SU-DHL-6 (cell line): Measurements from ENCODE around the gene TMEM163.

Experiments
- H2AFZ ChIP-seq: fragments of 200-600 bp; sonication (generic); 2 replicates; pipeline ENCODE4 v1.6.1; 2014; ENCODE audit warnings: low read depth, mild to moderate bottlenecking, moderate library complexity, mixed read lengths, antibody characterized with exemption, low read length; ENCODE audit not compliant: severe bottlenecking
- H3F3A ChIP-seq: fragments of 200-600 bp; shearing (Covaris generic); 2 replicates; pipeline ENCODE4 v1.6.0; 2016; ENCODE audit warnings: antibody characterized with exemption, mild to moderate bottlenecking; ENCODE audit not compliant: insufficient read depth
- H3K27ac ChIP-seq: fragments of 200-600 bp; sonication (generic); 2 replicates; pipeline ENCODE4 v1.5.1; 2016; ENCODE audit warnings: low read depth, mild to moderate bottlenecking, low read length, moderate library complexity, mixed read lengths
- H3K27me3 ChIP-seq: fragments of 200-600 bp; sonication (generic), shearing (Covaris generic); 2 replicates; pipeline ENCODE4 v1.6.0; 2014; ENCODE audit warnings: mild to moderate bottlenecking, low read length
- H3K36me3 ChIP-seq: fragments of 200-600 bp; sonication (generic); 2 replicates; pipeline ENCODE4 v1.6.1; 2014; ENCODE audit warnings: mild to moderate bottlenecking, low read length, mixed read lengths
- H3K4me2 ChIP-seq: fragments of 300-600, 200-600 bp; shearing (Covaris generic), sonication (generic); 2 replicates; pipeline ENCODE4 v1.6.0; 2014; ENCODE audit warnings: low read length, low read depth, mild to moderate bottlenecking; ENCODE audit not compliant: poor library complexity, severe bottlenecking
- H3K4me3 ChIP-seq: fragments of 200-600 bp; sonication (generic); 2 replicates; pipeline ENCODE4 v1.5.1; 2014; ENCODE audit warnings: antibody characterized with exemption, low read length, mild to moderate bottlenecking, mixed read lengths; ENCODE audit not compliant: insufficient read depth, poor library complexity, severe bottlenecking
- H3K79me2 ChIP-seq: fragments of 200-600 bp; sonication (generic); 2 replicates; pipeline ENCODE4 v1.6.1; 2014; ENCODE audit warnings: mild to moderate bottlenecking, low read length, moderate library complexity; ENCODE audit not compliant: insufficient read depth
- H3K9ac ChIP-seq: fragments of 200-600 bp; sonication (generic); 2 replicates; pipeline ENCODE4 v1.7.0; 2014; ENCODE audit warnings: mild to moderate bottlenecking, low read length
- H3K9me2 ChIP-seq: fragments of 200-600 bp; sonication (generic); replicated peaks from 2 replicates; pipeline ENCODE4 v1.6.1; 2014; ENCODE audit warnings: low read length; ENCODE audit not compliant: insufficient read depth
- H3K9me3 ChIP-seq: fragments of 200-600 bp; sonication (generic); 2 replicates; pipeline ENCODE4 v1.6.1; 2014; ENCODE audit warnings: low read length, mixed read lengths; ENCODE audit not compliant: insufficient read depth
- H4K20me1 ChIP-seq: fragments of 200-600 bp; sonication (generic); 2 replicates; pipeline ENCODE4 v1.6.1; 2014; ENCODE audit warnings: low read depth, mild to moderate bottlenecking, antibody characterized with exemption, low read length, moderate library complexity, mixed read lengths
- CTCF ChIP-seq: fragments of 200-600 bp; sonication (generic); IDR thresholded peaks from one replicate; pipeline ENCODE4 v1.5.1; 2017; ENCODE audit warnings: antibody characterized with exemption, mild to moderate bottlenecking, low read length, moderate library complexity; ENCODE audit not compliant: insufficient read depth, poor library complexity, severe bottlenecking
- EZH2phosphoT487 ChIP-seq: fragments of 200-600 bp; sonication (generic), shearing (Covaris generic); conservative IDR thresholded peaks from 2 replicates; pipeline ENCODE4 v1.6.1; 2018; ENCODE audit warnings: mild to moderate bottlenecking, antibody characterized with exemption, low read length, moderate library complexity, mixed read lengths

TMEM163 gene

GRCh38 chr2:134721596-134721995, 2.8 kb upstream of the TMEM163 start:
- no peak overlapping the region for H3K9ac ChIP-seq
- no peak overlapping the region for H3K4me3 ChIP-seq
- H4K20me1 ChIP-seq, result no peaks in the 10 kb centered on the region
- no peak overlapping the region for H3K27ac ChIP-seq
- TF ChIP-seq CTCF, result no peak
- no peak for TF ChIP-seq EZH2phosphoT487
- H3K36me3 ChIP-seq, result no peaks in the 10 kb centered on the region
- no peaks in the 10 kb centered on the region for H3K9me3 ChIP-seq
- H3K4me2 ChIP-seq, result peak overlapping the region; percentile 1
- no peaks in the 10 kb centered on the region for H3K9me2 ChIP-seq
- H3K27me3 ChIP-seq, result no peaks in the 10 kb centered on the region
- peaks cover 23% of the 10 kb centered on the region for H3F3A ChIP-seq
- H3K79me2 ChIP-seq, result no peaks in the 10 kb centered on the region
- peak overlapping the region; percentile 54 for H2AFZ ChIP-seq

- Histone ChIP-seq H3K4me2 (peak overlapping the region; percentile 54), H3K36me3 (no peaks in the 10 kb centered on the region), H3K4me3 (peak overlapping the region; percentile 56), H3K79me2 (no peaks in the 10 kb centered on the region), H3K27me3 (no peaks in the 10 kb centered on the region), H3F3A (peaks cover 25% of the 10 kb centered on the region), H2AFZ (no peak overlapping the region), H3K9ac (peak overlapping the region; percentile 55), H3K27ac (no peak overlapping the region), H4K20me1 (no peaks in the 10 kb centered on the region), H3K9me2 (no peaks in the 10 kb centered on the region), H3K9me3 (no peaks in the 10 kb centered on the region)
- TF ChIP-seq CTCF (no peak), EZH2phosphoT487 (no peak; the same call in 1 of the 2 replicates)
These were observed 580 bp downstream of the TMEM163 start for GRCh38 chr2:134718023-134718816.

GRCh38 chr2:134717286-134718022, 1.3 kb downstream of the TMEM163 start:
- H3K9me3 ChIP-seq, result no peaks in the 10 kb centered on the region
- H3K4me3 ChIP-seq, result peak overlapping the region; percentile 56
- no peaks in the 10 kb centered on the region for H3K9me2 ChIP-seq
- H4K20me1 ChIP-seq, result no peaks in the 10 kb centered on the region
- H3K4me2 ChIP-seq, result peak overlapping the region; percentile 54
- H2AFZ ChIP-seq, result no peak overlapping the region
- no peaks in the 10 kb centered on the region for H3K36me3 ChIP-seq
- H3K27ac ChIP-seq, result no peak overlapping the region
- H3K27me3 ChIP-seq, result no peaks in the 10 kb centered on the region
- peaks cover 25% of the 10 kb centered on the region for H3F3A ChIP-seq
- H3K9ac ChIP-seq, result peak overlapping the region; percentile 55
- TF ChIP-seq CTCF (no peak), EZH2phosphoT487 (no peak)
- H3K79me2 ChIP-seq, result no peaks in the 10 kb centered on the region
